Activated gamma-delta T cell treated with Interleukin-2 at 50 U/mL for 16 hours (primary cell): ENCODE measurements around the gene TEAD2.
"Not testable (repeated sequence)": the region's sequence is repeated elsewhere in the genome, so short reads cannot be mapped to it uniquely, and the experiment has no call there.

Experiments
- DNase-seq: peaks from one replicate; pipeline ENCODE4 v3.0.0-alpha.2; 2020

The TEAD2 gene

GRCh38 chr19:49383599-49383998 lies 21.4 kb upstream of the TEAD2 start:
- DNase-seq, result no peak

GRCh38 chr19:49382639-49383038 lies 20.4 kb upstream of the TEAD2 start:
- no peak for DNase-seq

GRCh38 chr19:49380391-49380790 lies 18.2 kb upstream of the TEAD2 start:
- DNase-seq, result no peak

- DNase-seq, result no peak
Observed at GRCh38 chr19:49378512-49378911, 16.3 kb upstream of the TEAD2 start.

GRCh38 chr19:49374665-49375434 lies 12.6 kb upstream of the TEAD2 start:
- DNase-seq, result no peak

GRCh38 chr19:49373174-49373573 lies 11.0 kb upstream of the TEAD2 start:
- not testable (repeated sequence) for DNase-seq

GRCh38 chr19:49371184-49371583 lies 9.0 kb upstream of the TEAD2 start:
- DNase-seq, result no peak

GRCh38 chr19:49368711-49369358 lies 6.6 kb upstream of the TEAD2 start:
- DNase-seq, result no peak

GRCh38 chr19:49366110-49366509 lies 3.9 kb upstream of the TEAD2 start:
- DNase-seq, result no peak

GRCh38 chr19:49364083-49364737 lies 2.0 kb upstream of the TEAD2 start:
- no peak for DNase-seq

- peak; percentile 46 for DNase-seq
Observed at GRCh38 chr19:49363268-49364082, 1.3 kb upstream of the TEAD2 start, which contains the start of gene DKKL1. Gene DKKL1, plus strand, starts transcription at chr19:49363877. Its CDS starts 122 bp downstream, at chr19:49363999.

- no peak for DNase-seq
Observed at GRCh38 chr19:49362929-49363267, 682 bp upstream of the TEAD2 start.

GRCh38 chr19:49361438-49362047 lies 673 bp downstream of the TEAD2 start:
- DNase-seq, result no peak

GRCh38 chr19:49359851-49360820 lies 2.1 kb downstream of the TEAD2 start:
- no peak for DNase-seq

GRCh38 chr19:49357186-49357585 lies 5.0 kb downstream of the TEAD2 start:
- no peak for DNase-seq

GRCh38 chr19:49356382-49356781 lies 5.8 kb downstream of the TEAD2 start:
- DNase-seq, result no peak

GRCh38 chr19:49355909-49356353 lies 6.3 kb downstream of the TEAD2 start:
- DNase-seq, result no peak

GRCh38 chr19:49349567-49349966 lies 12.6 kb downstream of the TEAD2 start:
- DNase-seq, result no peak

GRCh38 chr19:49348305-49349189 lies 13.7 kb downstream of the TEAD2 start:
- no peak for DNase-seq

- no peak for DNase-seq
Observed at GRCh38 chr19:49347835-49348234, 14.4 kb downstream of the TEAD2 start.
